Psoas muscle (tissue), 8 donors: Measurements from ENCODE around the gene HCN3. TPM values are rescaled to one million over a fixed set of nuclear protein-coding genes. Genes with fewer than 3 reads are reported as not detected.

ENCODE experiments used
- ATAC-seq, 4 donors: fragments of 200-7000 bp; cut with Tn5 transposase; one replicate each; pipeline ENCODE4 v1.9.1; 2020; ENCODE audit warnings: moderate library complexity in 3 of 4, mild to moderate bottlenecking in 2 of 4
- DNase-seq, 2 donors: peaks; one replicate each; pipeline ENCODE4 v3.0.0-alpha.2; 2020
- H3K27ac ChIP-seq: fragments of 200-600 bp; one replicate; pipeline ENCODE4 v1.8.0; 2022
- H3K27me3 ChIP-seq, 3 donors: fragments of 200-600 bp in 1 of 3; one replicate each; pipeline versions ENCODE4 v1.6.1 to v1.8.0; 2013 to 2022; ENCODE audit warnings: low read length in 2 of 3, mild to moderate bottlenecking in 2 of 3, moderate library complexity in 1 of 3; ENCODE audit not compliant: insufficient read depth in 3 of 3
- H3K36me3 ChIP-seq, 2 donors: fragments of 200-600 bp in 1 of 2; one replicate each; pipeline versions ENCODE4 v1.6.1 to v1.8.0; 2013 to 2022; ENCODE audit warnings: low read depth in 1 of 2, mild to moderate bottlenecking in 1 of 2, moderate library complexity in 1 of 2; ENCODE audit not compliant: insufficient read depth in 1 of 2
- H3K4me1 ChIP-seq: fragments of 200-600 bp; one replicate; pipeline ENCODE4 v1.8.0; 2022
- H3K4me3 ChIP-seq: fragments of 200-600 bp; one replicate; pipeline ENCODE4 v1.8.0; 2022; ENCODE audit warnings: mild to moderate bottlenecking
- H3K9me3 ChIP-seq: fragments of 200-600 bp; one replicate; pipeline ENCODE4 v1.8.0; 2022
- WGBS, 3 donors: extraction: QIAGEN DNeasy Blood & Tissue Kit; methylation state at CpG; one replicate each; pipeline versions ENCODE4 v1.1.6 to v1.1.7; 2013; 5-methylcytosine and 5-hydroxymethylcytosine counted together
- intact Hi-C, 2 donors: fragments of 100-400 bp; cut with DNase I; formaldehyde crosslinking; loops; one replicate each; pipeline versions ENCODE4 v1.11.0 to v1.14.2; 2022
- polyA plus RNA-seq, 3 donors: library from polyadenylated mRNA; stranded (reverse); fragments of 200-250 nt; gene quantifications; one replicate each; pipeline ENCODE4 v1.2.3, GENCODE V29; 2013
- total RNA-seq, 4 donors: library from RNA; stranded (reverse); fragmentation: NEBNext Ultra II Directional in 2 of 4; extraction: Animal tissue kit (Norgen Biotek cat#: 25700) in 2 of 4; gene quantifications; one replicate each; pipeline versions ENCODE4 v1.2.1 to v1.2.4, GENCODE V29; 2021 to 2023
- TF ChIP-seq, protein P1 (sequence below): fragments of 200-600 bp; IDR thresholded peaks from one replicate; pipeline ENCODE4 v1.8.0; 2022; ENCODE audit warnings: antibody characterized with exemption
- donor health status: healthy with polysubstance abuse.
- donor health status: DM: no; HTN: no; CAD: no; lungs with moderate emphysema.
- donor health status: Bipolar disorder and iron deficiency.
- donor health status: healthy.
- donor health status: DM: yes; HTN: yes; CAD: no.
- donor health status: DM: no; HTN: no; CAD: no.
- donor health status: DM: no; HTN: no; CAD: no.
- donor health status: DM: yes; HTN: yes; CAD: no.

HCN3 gene
- total and polyA plus RNA-seq, 7 donors = 0.27 to 0.97 (median 0.45) TPM; not detected in 1

DNA sequence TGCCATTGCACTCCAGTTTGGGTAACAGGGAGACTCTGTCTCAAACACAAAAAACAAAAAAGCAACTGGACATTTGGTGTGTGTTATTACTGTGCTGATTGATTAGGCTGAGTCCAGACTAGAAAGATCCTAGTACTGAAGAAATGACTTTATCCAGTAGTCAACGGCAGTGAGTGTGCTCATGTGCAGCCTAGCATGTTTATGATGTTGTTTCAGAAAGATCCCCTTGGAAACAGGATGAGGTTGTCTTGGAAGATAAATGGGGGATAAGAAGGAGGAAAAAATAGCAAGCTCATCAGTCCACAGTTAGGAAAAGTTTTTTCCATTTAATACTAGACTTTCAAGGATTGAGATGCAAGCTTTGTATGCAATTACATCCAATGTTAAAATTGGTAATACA is 57.7 kb downstream of the HCN3 start:
- no peaks in the 10 kb centered on the region for H3K27me3 ChIP-seq
- DNase-seq (no peak), ATAC-seq (no peak)
- peaks cover 12 to 82% of the 10 kb centered on the region in 2 donors for H3K36me3 ChIP-seq
- H3K4me3 ChIP-seq = no peak overlapping the region
- intact Hi-C loops = no loop called here
- H3K4me1 ChIP-seq = no peaks in the 10 kb centered on the region
- no peaks in the 10 kb centered on the region for H3K9me3 ChIP-seq
- TF ChIP-seq, protein P1, sequence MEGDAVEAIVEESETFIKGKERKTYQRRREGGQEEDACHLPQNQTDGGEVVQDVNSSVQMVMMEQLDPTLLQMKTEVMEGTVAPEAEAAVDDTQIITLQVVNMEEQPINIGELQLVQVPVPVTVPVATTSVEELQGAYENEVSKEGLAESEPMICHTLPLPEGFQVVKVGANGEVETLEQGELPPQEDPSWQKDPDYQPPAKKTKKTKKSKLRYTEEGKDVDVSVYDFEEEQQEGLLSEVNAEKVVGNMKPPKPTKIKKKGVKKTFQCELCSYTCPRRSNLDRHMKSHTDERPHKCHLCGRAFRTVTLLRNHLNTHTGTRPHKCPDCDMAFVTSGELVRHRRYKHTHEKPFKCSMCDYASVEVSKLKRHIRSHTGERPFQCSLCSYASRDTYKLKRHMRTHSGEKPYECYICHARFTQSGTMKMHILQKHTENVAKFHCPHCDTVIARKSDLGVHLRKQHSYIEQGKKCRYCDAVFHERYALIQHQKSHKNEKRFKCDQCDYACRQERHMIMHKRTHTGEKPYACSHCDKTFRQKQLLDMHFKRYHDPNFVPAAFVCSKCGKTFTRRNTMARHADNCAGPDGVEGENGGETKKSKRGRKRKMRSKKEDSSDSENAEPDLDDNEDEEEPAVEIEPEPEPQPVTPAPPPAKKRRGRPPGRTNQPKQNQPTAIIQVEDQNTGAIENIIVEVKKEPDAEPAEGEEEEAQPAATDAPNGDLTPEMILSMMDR = no peak
- WGBS, 3 donors = 63 to 81% (median 65%) methylated on average over 1 of the region's 1 CpG
- H3K27ac ChIP-seq = no peak overlapping the region

Other genes starting within 250 kb of the HCN3 start
- gene DCST2, start 243.7 kb upstream of the HCN3 start, total RNA-seq = under 1 TPM in 2 of 4 donors, not detected in 2; 0.19 to 0.56 TPM
- gene DCST2, start 243.7 kb upstream of the HCN3 start, polyA plus RNA-seq = under 1 TPM; 0.04 to 0.38 (median 0.07) TPM
- gene DCST1, start 243.6 kb upstream of the HCN3 start, total RNA-seq = under 1 TPM in 2 of 4 donors, not detected in 2; 0.12 to 0.34 TPM
- gene DCST1, start 243.6 kb upstream of the HCN3 start, polyA plus RNA-seq = not detected
- 10 to 100 TPM; 38.4 to 50.9 (median 49.3) TPM for gene ADAM15, start 226.1 kb upstream of the HCN3 start, total RNA-seq
- gene ADAM15, start 226.1 kb upstream of the HCN3 start, polyA plus RNA-seq = 10 to 100 TPM; 33.2 to 45.4 (median 41.0) TPM
- gene EFNA4, start 213.7 kb upstream of the HCN3 start, total RNA-seq = 1 to 10 TPM in 1 of 4 donors, under 1 TPM in 3; 0.69 to 1.1 (median 0.77) TPM
- gene EFNA4, start 213.7 kb upstream of the HCN3 start, polyA plus RNA-seq = 1 to 10 TPM in 2 of 3 donors, under 1 TPM in 1; 0.39 to 1.3 (median 1.2) TPM
- under 1 TPM in 3 of 4 donors, not detected in 1; 0.32 to 0.69 (median 0.57) TPM for gene EFNA3, start 198.6 kb upstream of the HCN3 start, total RNA-seq
- gene EFNA3, start 198.6 kb upstream of the HCN3 start, polyA plus RNA-seq = under 1 TPM; 0.17 to 1.00 (median 0.39) TPM
- gene EFNA1, start 149.6 kb upstream of the HCN3 start, total RNA-seq = 10 to 100 TPM; 11.4 to 42.6 (median 33.0) TPM
- 10 to 100 TPM in 2 of 3 donors, 1 to 10 TPM in 1; 5.5 to 15.0 (median 12.4) TPM for gene EFNA1, start 149.6 kb upstream of the HCN3 start, polyA plus RNA-seq
- 1 to 10 TPM; 6.7 to 8.4 (median 7.8) TPM for gene SLC50A1, start 141.6 kb upstream of the HCN3 start, total RNA-seq
- 10 to 100 TPM in 2 of 3 donors, 1 to 10 TPM in 1; 7.5 to 16.2 (median 10.8) TPM for gene SLC50A1, start 141.6 kb upstream of the HCN3 start, polyA plus RNA-seq
- gene DPM3, start 136.9 kb upstream of the HCN3 start, total RNA-seq = 10 to 100 TPM; 47.0 to 54.5 (median 50.0) TPM
- gene DPM3, start 136.9 kb upstream of the HCN3 start, polyA plus RNA-seq = 100 to 1,000 TPM; 110 to 123 (median 122) TPM
- 100 to 1,000 TPM; 115 to 152 (median 118) TPM for gene KRTCAP2, start 104.2 kb upstream of the HCN3 start, total RNA-seq
- 100 to 1,000 TPM; 137 to 171 (median 149) TPM for gene KRTCAP2, start 104.2 kb upstream of the HCN3 start, polyA plus RNA-seq
- gene TRIM46, start 103.6 kb upstream of the HCN3 start, total RNA-seq = under 1 TPM in 2 of 4 donors, not detected in 2; 0.15 to 0.16 TPM
- under 1 TPM in 2 of 3 donors, not detected in 1; 0.03 TPM for gene TRIM46, start 103.6 kb upstream of the HCN3 start, polyA plus RNA-seq
- gene THBS3, start 69.6 kb upstream of the HCN3 start, total RNA-seq = 1 to 10 TPM; 3.1 to 8.1 (median 4.5) TPM
- gene THBS3, start 69.6 kb upstream of the HCN3 start, polyA plus RNA-seq = 1 to 10 TPM; 2.8 to 3.5 (median 2.8) TPM
- gene MTX1, start 68.8 kb upstream of the HCN3 start, total RNA-seq = 10 to 100 TPM in 3 of 4 donors, 1 to 10 TPM in 1; 8.1 to 17.7 (median 14.0) TPM
- gene MTX1, start 68.8 kb upstream of the HCN3 start, polyA plus RNA-seq = 10 to 100 TPM; 25.8 to 47.1 (median 27.4) TPM
- gene ENTREP3, start 22.0 kb upstream of the HCN3 start, total RNA-seq = 10 to 100 TPM; 20.6 to 28.8 (median 23.8) TPM
- gene ENTREP3, start 22.0 kb upstream of the HCN3 start, polyA plus RNA-seq = 10 to 100 TPM; 17.6 to 61.3 (median 21.2) TPM
- 10 to 100 TPM; 49.5 to 70.7 (median 57.2) TPM for gene SCAMP3, start 15.1 kb upstream of the HCN3 start, total RNA-seq
- 100 to 1,000 TPM in 2 of 3 donors, 10 to 100 TPM in 1; 75.0 to 159 (median 108) TPM for gene SCAMP3, start 15.1 kb upstream of the HCN3 start, polyA plus RNA-seq
- 10 to 100 TPM; 11.7 to 28.5 (median 22.7) TPM for gene CLK2, start 4.0 kb upstream of the HCN3 start, total RNA-seq
- gene CLK2, start 4.0 kb upstream of the HCN3 start, polyA plus RNA-seq = 10 to 100 TPM; 15.2 to 20.9 (median 15.3) TPM
- gene PKLR, start 24.0 kb downstream of the HCN3 start, total RNA-seq = not detected
- gene PKLR, start 24.0 kb downstream of the HCN3 start, polyA plus RNA-seq = under 1 TPM in 1 of 3 donors, not detected in 2; 0.01 TPM
- gene FDPS, start 31.4 kb downstream of the HCN3 start, total RNA-seq = 10 to 100 TPM; 46.2 to 60.8 (median 48.8) TPM
- gene FDPS, start 31.4 kb downstream of the HCN3 start, polyA plus RNA-seq = 10 to 100 TPM; 53.7 to 85.2 (median 54.9) TPM
- 10 to 100 TPM in 1 of 4 donors, 1 to 10 TPM in 3; 6.5 to 14.2 (median 8.7) TPM for gene RUSC1, start 43.4 kb downstream of the HCN3 start, total RNA-seq
- gene RUSC1, start 43.4 kb downstream of the HCN3 start, polyA plus RNA-seq = 10 to 100 TPM; 10.3 to 21.6 (median 16.4) TPM